Aorta (tissue), 5 donors: Measurements from ENCODE around the gene CCDC32. TPM values are rescaled to one million over a fixed set of nuclear protein-coding genes. Genes with fewer than 3 reads are reported as not detected.

ENCODE experiments used
- ATAC-seq: fragments of 200-7000 bp; cut with Tn5 transposase; one replicate; pipeline ENCODE4 v1.9.1; 2022; ENCODE audit warnings: moderate library complexity; ENCODE audit not compliant: low FRiP score
- DNase-seq, 2 donors: peaks; one replicate each; pipeline ENCODE4 v3.0.0-alpha.2; 2020
- H3K27ac ChIP-seq, 2 donors: one replicate each; pipeline ENCODE4 v1.5.1; 2013; ENCODE audit warnings: low read length in 2 of 2, mild to moderate bottlenecking in 2 of 2, moderate library complexity in 2 of 2, control low read depth in 1 of 2, inconsistent platforms in 1 of 2, low read depth in 1 of 2
- H3K27me3 ChIP-seq, 2 donors: one replicate each; pipeline ENCODE4 v1.6.1; 2013; ENCODE audit warnings: control low read depth in 1 of 2, low read length in 1 of 2, mild to moderate bottlenecking in 1 of 2, moderate library complexity in 1 of 2; ENCODE audit not compliant: insufficient read depth in 2 of 2, control insufficient read depth in 1 of 2
- H3K36me3 ChIP-seq, 2 donors: one replicate each; pipeline ENCODE4 v1.6.1; 2013; ENCODE audit warnings: control low read depth in 1 of 2, low read length in 1 of 2, mild to moderate bottlenecking in 1 of 2; ENCODE audit not compliant: insufficient read depth in 2 of 2, control insufficient read depth in 1 of 2
- H3K4me1 ChIP-seq, 2 donors: one replicate each; pipeline ENCODE4 v1.6.1; 2013; ENCODE audit warnings: low read length in 2 of 2, control low read depth in 1 of 2, mild to moderate bottlenecking in 1 of 2, moderate library complexity in 1 of 2; ENCODE audit not compliant: insufficient read depth in 2 of 2, control insufficient read depth in 1 of 2
- H3K4me3 ChIP-seq, 2 donors: one replicate each; pipeline ENCODE4 v1.5.1; 2013; ENCODE audit warnings: low read length in 2 of 2, control low read depth in 1 of 2, mild to moderate bottlenecking in 1 of 2
- H3K9me3 ChIP-seq: one replicate; pipeline ENCODE4 v1.6.1; 2013; ENCODE audit warnings: mild to moderate bottlenecking, low read length; ENCODE audit not compliant: control insufficient read depth
- WGBS, 2 donors: extraction: QIAGEN DNeasy Blood & Tissue Kit; methylation state at CpG; one replicate each; pipeline ENCODE4 v1.1.7; 2013; 5-methylcytosine and 5-hydroxymethylcytosine counted together
- intact Hi-C, 2 donors: fragments of 100-400 bp; cut with DNase I; formaldehyde crosslinking; loops; one replicate each; pipeline versions ENCODE4 v1.14.2 to v1.15.0; 2022
- polyA plus RNA-seq, 2 donors: library from polyadenylated mRNA; stranded (reverse); fragments of 200-250 nt; gene quantifications; one replicate each; pipeline ENCODE4 v1.2.3, GENCODE V29; 2013
- total RNA-seq, 2 donors: library from RNA; stranded (reverse); fragmentation: NEBNext Ultra II Directional; extraction: Animal tissue kit (Norgen Biotek cat#: 25700); gene quantifications; one replicate each; pipeline ENCODE4 v1.2.1, GENCODE V29; 2021
- donor health status: healthy with polysubstance abuse.
- donor health status: Bipolar disorder and iron deficiency.
- donor health status: DM: no; HTN: no; CAD: no.
- donor health status: DM: no; HTN: no; CAD: no.
- donor health status: DM: yes; HTN: yes; CAD: no.

The CCDC32 gene
- total and polyA plus RNA-seq, 4 donors: 18.8 to 34.0 (median 29.7) TPM

DNA sequence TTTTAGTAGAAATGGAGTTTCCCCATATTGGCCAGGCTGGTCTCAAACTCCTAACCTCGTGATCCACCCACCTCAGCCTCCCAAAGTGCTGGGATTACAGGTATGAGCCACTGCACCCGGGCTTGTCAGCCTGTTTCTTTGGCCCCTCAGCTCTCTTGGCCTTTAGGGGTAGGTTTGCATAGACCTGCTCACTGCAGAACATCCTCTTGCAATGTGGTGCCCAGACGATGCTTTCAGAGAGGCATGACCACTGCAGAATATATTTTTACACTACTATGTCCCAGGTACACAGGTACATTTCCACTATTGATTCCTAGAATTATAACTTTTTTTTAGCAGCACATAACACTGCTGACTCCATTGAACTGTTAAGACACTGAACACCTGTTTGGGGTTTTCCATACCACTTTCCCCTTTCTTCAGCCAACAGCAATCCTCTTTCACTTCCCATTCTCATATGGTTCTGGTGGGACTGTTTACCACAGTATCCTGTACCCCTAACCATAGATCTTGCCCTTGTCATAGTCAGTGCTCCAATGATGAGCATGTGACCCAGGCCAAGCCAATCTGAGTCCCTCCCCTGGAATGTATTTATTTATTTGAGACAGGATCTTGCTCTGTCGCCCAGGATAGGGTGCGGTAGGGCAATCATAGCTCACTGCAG lies 21.1 kb downstream of the CCDC32 start:
- no peak overlapping the region for H3K4me3 ChIP-seq
- WGBS, 2 donors: 83 to 88% methylated on average over 5 of the region's 5 CpGs

GRCh38 chr15:40543082-40543481 lies 21.8 kb downstream of the CCDC32 start:
- Histone ChIP-seq H3K4me3 (no peak overlapping the region), H3K4me1 (no peaks in the 10 kb centered on the region), H3K27me3 (no peaks in the 10 kb centered on the region), H3K27ac (no peak overlapping the region), H3K9me3 (no peaks in the 10 kb centered on the region), H3K36me3 (peaks cover 0 to under 1% of the 10 kb centered on the region in 2 donors)
- intact Hi-C loops: no loop called here
- ATAC-seq (no peak), DNase-seq (no peak)
- WGBS, 2 donors: 94 to 97% methylated on average over 3 of the region's 3 CpGs

More for the DNA sequence above, 21.1 kb downstream of the CCDC32 start:
- intact Hi-C loops: no loop called here
- Histone ChIP-seq H3K4me1 (no peaks in the 10 kb centered on the region), H3K9me3 (no peaks in the 10 kb centered on the region), H3K36me3 (peaks cover 0 to 3% of the 10 kb centered on the region in 2 donors), H3K27me3 (no peaks in the 10 kb centered on the region), H3K27ac (no peak overlapping the region)
- DNase-seq (no peak), ATAC-seq (no peak)

GRCh38 chr15:40538976-40539375 lies 25.9 kb downstream of the CCDC32 start:
- Histone ChIP-seq H3K9me3 (no peaks in the 10 kb centered on the region), H3K36me3 (peaks cover 0 to 1% of the 10 kb centered on the region in 2 donors), H3K4me3 (no peak overlapping the region), H3K4me1 (no peaks in the 10 kb centered on the region), H3K27me3 (no peaks in the 10 kb centered on the region), H3K27ac (no peak overlapping the region)
- WGBS, 2 donors: 87 to 92% methylated on average over 6 of the region's 6 CpGs
- no peak for ATAC-seq
- no peak for DNase-seq
- intact Hi-C loops: no loop called here

- Histone ChIP-seq H3K36me3 (peaks cover 1 to 2% of the 10 kb centered on the region in 2 donors), H3K27ac (no peak overlapping the region), H3K4me1 (no peaks in the 10 kb centered on the region), H3K27me3 (no peaks in the 10 kb centered on the region), H3K4me3 (no peak overlapping the region), H3K9me3 (no peaks in the 10 kb centered on the region)
- intact Hi-C loops: no loop called here
- WGBS, 2 donors: 62 to 81% methylated on average over 5 of the region's 5 CpGs
- ATAC-seq (no peak), DNase-seq (no peak)
Observed at GRCh38 chr15:40536501-40536900, 28.3 kb downstream of the CCDC32 start.

GRCh38 chr15:40534371-40534770 lies 30.5 kb downstream of the CCDC32 start:
- WGBS, 2 donors: 61 to 71% methylated on average over 5 of the region's 5 CpGs

DNA sequence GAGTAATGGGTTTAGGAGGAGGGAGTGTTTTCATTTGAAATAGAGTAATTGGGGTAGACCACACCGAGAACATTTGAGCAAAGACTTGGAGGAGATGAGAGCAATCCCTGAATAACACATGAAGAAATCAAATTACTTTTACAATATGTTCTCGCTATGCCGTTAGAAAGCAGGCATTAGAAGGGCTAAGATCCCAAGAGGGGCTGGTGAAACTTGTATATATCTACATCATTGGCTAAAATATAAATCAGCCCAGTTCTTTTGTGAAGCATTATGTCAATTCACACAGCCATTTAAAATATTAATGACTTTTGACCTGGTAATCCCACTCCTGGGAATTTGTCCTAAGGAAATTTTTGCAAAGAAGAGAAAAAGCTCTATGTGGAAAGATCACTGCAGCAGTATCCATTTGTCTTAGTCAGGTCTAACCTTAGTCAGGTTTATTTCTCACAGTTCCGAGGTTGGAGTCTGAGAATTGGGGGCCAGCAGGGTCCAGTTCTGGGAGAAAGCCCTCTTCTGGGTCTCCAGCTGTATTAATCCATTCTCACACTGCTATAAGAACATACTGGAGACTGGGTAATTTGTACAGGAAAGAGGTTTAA lies 31.0 kb downstream of the CCDC32 start:
- no peak overlapping the region for H3K27ac ChIP-seq
- 55 to 69% methylated on average over 4 of the region's 4 CpGs for WGBS, 2 donors
- intact Hi-C loops: no loop called here

More at GRCh38 chr15:40534371-40534770, 30.5 kb downstream of the CCDC32 start:
- peaks cover 1 to 2% of the 10 kb centered on the region in 2 donors for H3K36me3 ChIP-seq
- ATAC-seq: no peak
- DNase-seq: no peak
- no peaks in the 10 kb centered on the region for H3K27me3 ChIP-seq
- intact Hi-C loops: no loop called here
- H3K9me3 ChIP-seq: no peaks in the 10 kb centered on the region
- no peak overlapping the region for H3K27ac ChIP-seq
- no peak overlapping the region for H3K4me3 ChIP-seq
- H3K4me1 ChIP-seq: no peaks in the 10 kb centered on the region

GRCh38 chr15:40528801-40529200 lies 36.0 kb downstream of the CCDC32 start:
- 92% methylated on average over 6 of the region's 6 CpGs for WGBS, 2 donors
- Histone ChIP-seq H3K9me3 (no peaks in the 10 kb centered on the region), H3K4me3 (no peak overlapping the region), H3K27ac (no peak overlapping the region), H3K27me3 (no peaks in the 10 kb centered on the region), H3K36me3 (peaks cover 0 to 2% of the 10 kb centered on the region in 2 donors), H3K4me1 (no peaks in the 10 kb centered on the region)
- intact Hi-C loops: no loop called here
- DNase-seq (no peak), ATAC-seq (no peak)

More for the DNA sequence above, 31.0 kb downstream of the CCDC32 start:
- ATAC-seq: no peak
- Histone ChIP-seq H3K9me3 (no peaks in the 10 kb centered on the region), H3K27me3 (no peaks in the 10 kb centered on the region), H3K4me1 (no peaks in the 10 kb centered on the region), H3K36me3 (peaks cover 1 to 2% of the 10 kb centered on the region in 2 donors), H3K4me3 (no peak overlapping the region)
- DNase-seq: no peak

DNA sequence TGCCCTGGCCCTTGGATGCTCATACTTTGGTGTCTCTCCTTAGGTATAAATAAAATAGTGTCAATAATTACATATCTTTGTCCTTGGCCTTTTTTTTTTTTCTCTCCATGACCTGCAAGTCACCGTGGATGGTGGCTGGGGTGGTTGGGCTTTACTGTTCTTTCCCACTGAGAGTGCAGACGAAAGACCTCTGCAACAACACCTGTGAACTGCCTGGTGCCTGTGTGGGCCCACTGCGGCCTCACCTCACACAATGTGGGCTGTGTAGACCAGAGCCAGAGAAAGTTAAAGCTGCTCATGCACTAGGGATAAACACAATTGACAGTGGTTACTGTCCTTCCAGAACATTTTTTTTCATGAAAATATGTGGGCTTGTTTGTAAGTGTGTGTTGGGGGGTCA lies 39.0 kb downstream of the CCDC32 start:
- 93 to 94% methylated on average over 3 of the region's 3 CpGs for WGBS, 2 donors
- Histone ChIP-seq H3K27ac (no peak overlapping the region), H3K27me3 (no peaks in the 10 kb centered on the region), H3K36me3 (no peaks in the 10 kb centered on the region), H3K9me3 (no peaks in the 10 kb centered on the region), H3K4me1 (no peaks in the 10 kb centered on the region), H3K4me3 (no peak overlapping the region)
- DNase-seq: no peak
- intact Hi-C loops: no loop called here
- no peak for ATAC-seq

- Histone ChIP-seq H3K27me3 (no peaks in the 10 kb centered on the region), H3K27ac (no peak overlapping the region), H3K4me3 (no peak overlapping the region), H3K36me3 (no peaks in the 10 kb centered on the region), H3K9me3 (no peaks in the 10 kb centered on the region), H3K4me1 (no peaks in the 10 kb centered on the region)
- ATAC-seq (no peak), DNase-seq (no peak)
- intact Hi-C loops: no loop called here
Observed at GRCh38 chr15:40523611-40524010, 41.2 kb downstream of the CCDC32 start.
